Hepatocyte (in vitro differentiated cells): Measurements from ENCODE around the gene KIAA2012. TPM values are rescaled to one million over a fixed set of nuclear protein-coding genes. Genes with fewer than 3 reads are reported as not detected.

Source experiments
- DNase-seq: peaks from one replicate; pipeline ENCODE4 v3.0.0-alpha.2; 2016; ENCODE audit warnings: low spot score
- H2AFZ ChIP-seq: fragments of 200-600 bp; sonication (generic); 2 replicates; pipeline ENCODE4 v1.6.0; 2016; ENCODE audit warnings: antibody characterized with exemption, mild to moderate bottlenecking
- H3K27ac ChIP-seq: fragments of 200-600 bp; sonication (generic); 2 replicates; pipeline ENCODE4 v1.5.1; 2016; ENCODE audit warnings: mild to moderate bottlenecking
- H3K27me3 ChIP-seq: fragments of 200-600 bp; sonication (generic); 2 replicates; pipeline ENCODE4 v1.6.1; 2016
- H3K36me3 ChIP-seq: fragments of 200-600 bp; sonication (generic); replicated peaks from 2 replicates; pipeline ENCODE4 v1.5.1; 2016; ENCODE audit warnings: low read depth; ENCODE audit not compliant: insufficient read depth
- H3K4me1 ChIP-seq: fragments of 200-600 bp; sonication (generic); 2 replicates; pipeline ENCODE4 v1.5.1; 2016; ENCODE audit warnings: mild to moderate bottlenecking, moderate library complexity; ENCODE audit not compliant: insufficient read depth
- H3K4me2 ChIP-seq: fragments of 200-600 bp; sonication (generic); 2 replicates; pipeline ENCODE4 v1.6.0; 2016
- H3K4me3 ChIP-seq: fragments of 200-600 bp; sonication (generic); 2 replicates; pipeline ENCODE4 v1.5.1; 2016; ENCODE audit warnings: mild to moderate bottlenecking
- H3K79me2 ChIP-seq: fragments of 200-600 bp; sonication (generic); 2 replicates; pipeline ENCODE4 v1.6.0; 2017; ENCODE audit warnings: mild to moderate bottlenecking
- H3K9me2 ChIP-seq: fragments of 200-600 bp; sonication (generic); replicated peaks from 2 replicates; pipeline ENCODE4 v1.6.0; 2017; ENCODE audit warnings: mild to moderate bottlenecking; ENCODE audit not compliant: insufficient read depth
- H3K9me3 ChIP-seq: fragments of 200-600 bp; sonication (generic); 2 replicates; pipeline ENCODE4 v1.5.1; 2016; ENCODE audit warnings: low read depth, mild to moderate bottlenecking
- H4K20me1 ChIP-seq: fragments of 200-600 bp; sonication (generic); 2 replicates; pipeline ENCODE4 v1.6.0; 2016; ENCODE audit warnings: mild to moderate bottlenecking; ENCODE audit not compliant: insufficient read depth, poor library complexity, severe bottlenecking
- CTCF ChIP-seq: fragments of 200-600 bp; sonication (generic); IDR thresholded peaks from 2 replicates; pipeline ENCODE4 v1.5.1; 2016; ENCODE audit warnings: antibody characterized with exemption, mild to moderate bottlenecking; ENCODE audit not compliant: poor library complexity
- EZH2 ChIP-seq: fragments of 200-600 bp; sonication (generic); IDR thresholded peaks from 2 replicates; pipeline ENCODE4 v1.6.1; 2016; ENCODE audit warnings: antibody characterized with exemption, mild to moderate bottlenecking, borderline replicate concordance
- EZH2phosphoT487 ChIP-seq: fragments of 200-600 bp; sonication (generic); IDR thresholded peaks from one replicate; pipeline ENCODE4 v1.6.1; 2018; ENCODE audit warnings: antibody characterized with exemption, mild to moderate bottlenecking, low read depth, moderate library complexity; ENCODE audit not compliant: unreplicated experiment, severe bottlenecking
- WGBS: methylation state at CpG from one replicate; pipeline ENCODE4 v1.1.6; 2016; ENCODE audit warnings: low lambda C conversion rate; ENCODE audit errors: missing lambda C conversion rate; 5-methylcytosine and 5-hydroxymethylcytosine counted together
- polyA plus RNA-seq: library from polyadenylated mRNA; unstranded; fragments of >200 nt; fragmentation: Nextera tagmentation; extraction: Ambion mirVana; gene quantifications from 2 replicates; pipeline ENCODE4 v1.2.1, GENCODE V29; 2016
- total RNA-seq: library from RNA; depleted of rRNA; stranded (reverse); fragments of >200 nt; gene quantifications from 2 replicates; pipeline ENCODE4 v1.2.3, GENCODE V29; 2014

Gene KIAA2012
- total and polyA plus RNA-seq, 2 experiments from 2014 or later = 0.27 TPM; not detected in 1

DNA sequence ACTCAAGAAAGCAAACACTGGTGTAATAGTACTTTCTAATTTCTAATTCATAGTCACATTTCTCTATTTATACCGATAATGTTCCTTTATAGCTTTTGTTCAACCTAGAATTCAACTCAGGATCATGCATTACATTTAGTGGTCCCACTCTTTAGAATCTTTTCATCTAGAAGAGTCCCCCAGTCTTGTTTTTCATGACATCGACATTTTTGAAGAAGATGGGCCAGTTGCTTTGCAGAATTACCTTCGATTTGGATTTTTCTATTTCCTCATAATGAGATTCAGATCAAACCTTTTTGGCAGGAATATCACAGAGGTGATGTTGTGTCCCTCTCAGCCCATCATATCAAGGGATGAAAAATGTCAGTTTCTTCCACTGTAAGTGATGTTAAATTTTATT, 35.3 kb downstream of the KIAA2012 start:
- peaks cover 2% of the 10 kb centered on the region for H3K4me1 ChIP-seq
- H3K4me3 ChIP-seq = no peak overlapping the region
- no peaks in the 10 kb centered on the region for H3K36me3 ChIP-seq
- no peak overlapping the region for H3K4me2 ChIP-seq
- no peaks in the 10 kb centered on the region for H3K9me3 ChIP-seq
- 94% methylated on average over 3 of the region's 3 CpGs for WGBS
- H2AFZ ChIP-seq = no peak overlapping the region
- no peaks in the 10 kb centered on the region for H3K79me2 ChIP-seq
- DNase-seq = no peak
- no peaks in the 10 kb centered on the region for H4K20me1 ChIP-seq
- H3K9me2 ChIP-seq = no peaks in the 10 kb centered on the region
- no peak overlapping the region for H3K27ac ChIP-seq
- no peak for TF ChIP-seq CTCF
- TF ChIP-seq EZH2phosphoT487 = no peak
- no peak for TF ChIP-seq EZH2
- H3K27me3 ChIP-seq = no peaks in the 10 kb centered on the region

GRCh38 chr2:202109139-202109736, 36.2 kb downstream of the KIAA2012 start:
- H3K79me2 ChIP-seq = no peaks in the 10 kb centered on the region
- H2AFZ ChIP-seq = no peak overlapping the region
- WGBS = 80% methylated on average over 6 of the region's 6 CpGs
- peaks cover 6% of the 10 kb centered on the region for H3K4me1 ChIP-seq
- H3K27me3 ChIP-seq = no peaks in the 10 kb centered on the region
- no peaks in the 10 kb centered on the region for H4K20me1 ChIP-seq
- H3K9me2 ChIP-seq = no peaks in the 10 kb centered on the region
- TF ChIP-seq EZH2 = no peak
- no peak for TF ChIP-seq CTCF
- no peak for TF ChIP-seq EZH2phosphoT487
- DNase-seq = no peak
- no peak overlapping the region for H3K27ac ChIP-seq
- no peak overlapping the region for H3K4me2 ChIP-seq
- no peaks in the 10 kb centered on the region for H3K9me3 ChIP-seq
- no peaks in the 10 kb centered on the region for H3K36me3 ChIP-seq
- H3K4me3 ChIP-seq = no peak overlapping the region

DNA sequence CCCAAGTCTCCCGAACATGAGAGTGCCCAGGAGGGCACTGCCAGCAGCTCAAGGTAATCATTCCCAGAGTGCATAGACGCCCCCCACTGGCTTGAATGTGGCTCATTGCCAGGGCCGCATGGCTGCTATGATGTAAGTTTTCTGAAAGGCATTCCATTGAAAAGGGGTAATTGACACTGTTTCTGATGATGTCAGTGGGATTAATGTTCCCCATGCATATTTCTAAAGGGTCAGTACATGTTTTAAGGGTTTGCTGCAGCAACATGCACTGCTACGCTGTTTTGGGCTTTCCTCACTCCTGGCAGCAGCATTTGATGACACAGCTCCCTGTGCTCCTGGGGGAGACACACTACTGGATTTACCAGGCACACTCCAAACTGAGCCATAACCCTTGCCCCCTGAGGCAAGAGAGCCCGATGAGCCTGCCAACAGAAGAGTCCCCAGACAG, 36.7 kb downstream of the KIAA2012 start:
- H2AFZ ChIP-seq = no peak overlapping the region

More for the DNA sequence above, 36.7 kb downstream of the KIAA2012 start:
- Histone ChIP-seq H3K4me3 (no peak overlapping the region), H3K9me3 (no peaks in the 10 kb centered on the region), H3K4me1 (peaks cover 7% of the 10 kb centered on the region), H3K4me2 (no peak overlapping the region), H3K27me3 (no peaks in the 10 kb centered on the region), H4K20me1 (no peaks in the 10 kb centered on the region), H3K27ac (no peak overlapping the region), H3K79me2 (no peaks in the 10 kb centered on the region), H3K9me2 (no peaks in the 10 kb centered on the region), H3K36me3 (no peaks in the 10 kb centered on the region)
- no peak for DNase-seq
- TF ChIP-seq CTCF (no peak), EZH2phosphoT487 (no peak), EZH2 (no peak)
- 77% methylated on average over 5 of the region's 5 CpGs for WGBS
